ENCODE data around the gene NFATC1.

NFATC1 gene

DNA sequence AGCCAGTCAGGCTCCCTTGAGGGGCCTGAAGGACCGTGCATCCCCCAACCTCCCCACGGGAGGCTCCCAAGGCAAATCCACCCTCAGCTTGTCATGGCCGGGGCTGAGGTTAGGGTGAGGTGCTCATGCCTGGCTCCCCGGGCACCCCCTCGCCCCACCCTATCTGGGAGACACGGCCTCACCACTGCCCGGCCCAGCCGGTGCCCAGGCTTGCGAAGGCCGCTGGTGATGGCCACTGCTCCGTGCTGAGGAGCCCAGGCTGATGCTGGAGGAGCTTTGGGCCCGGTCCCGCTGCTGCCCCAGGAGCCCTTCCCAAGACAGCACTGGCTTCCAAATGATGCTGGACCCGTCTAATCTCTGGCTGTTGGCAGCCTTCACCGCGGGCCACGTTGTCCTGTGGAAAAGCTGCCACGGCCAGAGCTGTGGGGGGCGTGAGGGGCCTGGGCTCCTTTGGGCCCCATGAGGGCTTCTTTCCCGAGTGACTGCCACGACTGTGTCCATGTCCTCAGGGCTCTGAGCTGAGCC is 148.2 kb downstream of the NFATC1 start:
- DNase-seq = no peak

DNA sequence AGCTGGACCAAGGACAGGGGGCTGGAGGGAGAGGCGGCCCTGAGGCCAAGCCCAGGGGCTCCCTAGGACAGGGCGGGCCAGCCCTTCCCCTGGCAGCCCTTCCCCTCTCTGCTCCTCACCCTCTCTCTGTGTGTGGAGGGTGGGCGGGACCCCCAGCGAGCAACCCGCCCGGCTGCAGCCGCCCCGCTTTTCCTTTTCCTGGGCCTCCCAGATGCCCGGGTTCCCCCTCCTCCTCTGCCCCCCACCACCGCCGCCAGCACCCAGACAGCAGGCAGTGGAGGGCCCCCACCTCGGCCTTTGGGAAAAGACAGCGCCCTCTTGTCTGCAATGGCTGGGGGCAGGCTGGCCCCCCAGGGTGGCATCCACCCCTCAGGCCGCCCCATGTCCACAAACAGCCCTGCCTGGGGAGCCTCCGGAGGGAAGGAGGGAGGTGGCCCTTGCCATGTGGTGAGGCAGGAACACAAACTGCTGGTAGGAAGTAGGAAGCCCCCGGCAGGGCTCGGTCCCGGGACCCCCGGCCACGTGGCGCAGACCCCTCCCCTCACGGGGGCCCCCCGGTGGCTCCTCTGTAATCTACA is 148.7 kb downstream of the NFATC1 start:
- no peak for DNase-seq

DNA sequence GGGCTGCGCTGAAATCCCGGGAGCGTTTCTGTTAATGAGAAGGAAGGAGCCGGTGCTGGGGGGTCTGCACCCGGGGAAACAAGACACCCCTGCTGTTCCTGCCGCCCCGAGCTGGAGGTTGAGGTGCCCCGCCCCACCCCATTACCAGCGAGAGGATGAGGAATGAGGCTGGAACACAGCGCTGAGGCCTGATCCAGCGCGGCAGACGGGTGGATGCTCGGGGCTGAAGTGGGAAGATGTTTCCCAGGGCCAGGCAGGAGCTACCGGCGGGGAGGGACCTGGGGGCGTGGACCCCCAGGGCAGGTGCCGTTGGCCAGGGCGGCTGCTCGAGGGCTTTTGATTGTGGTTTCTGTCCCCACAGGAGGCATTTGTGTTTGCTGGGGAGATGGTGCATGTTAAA is 149.5 kb downstream of the NFATC1 start:
- DNase-seq = no peak

DNA sequence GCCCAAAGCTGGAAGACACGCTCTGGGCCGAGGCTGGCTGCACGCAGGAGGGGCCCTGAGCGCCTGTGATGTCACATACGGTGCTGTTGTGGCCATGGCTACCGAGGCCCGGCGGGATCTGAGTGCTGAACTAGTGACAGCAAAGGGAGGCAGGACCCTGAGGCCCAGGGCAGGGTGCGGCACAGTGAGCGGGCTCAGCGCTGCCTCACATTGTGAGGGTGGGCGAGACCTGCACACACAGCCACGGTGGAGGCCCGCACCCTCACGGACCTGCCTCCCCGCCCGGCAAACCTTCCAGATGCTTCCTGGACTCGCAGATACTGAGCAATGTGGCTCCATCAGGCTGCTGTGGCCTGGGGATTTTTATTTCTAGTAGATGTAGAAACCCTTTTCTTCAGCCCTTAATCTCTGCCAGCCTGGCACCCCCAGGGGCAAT is 150.0 kb downstream of the NFATC1 start:
- no peak for DNase-seq

DNA sequence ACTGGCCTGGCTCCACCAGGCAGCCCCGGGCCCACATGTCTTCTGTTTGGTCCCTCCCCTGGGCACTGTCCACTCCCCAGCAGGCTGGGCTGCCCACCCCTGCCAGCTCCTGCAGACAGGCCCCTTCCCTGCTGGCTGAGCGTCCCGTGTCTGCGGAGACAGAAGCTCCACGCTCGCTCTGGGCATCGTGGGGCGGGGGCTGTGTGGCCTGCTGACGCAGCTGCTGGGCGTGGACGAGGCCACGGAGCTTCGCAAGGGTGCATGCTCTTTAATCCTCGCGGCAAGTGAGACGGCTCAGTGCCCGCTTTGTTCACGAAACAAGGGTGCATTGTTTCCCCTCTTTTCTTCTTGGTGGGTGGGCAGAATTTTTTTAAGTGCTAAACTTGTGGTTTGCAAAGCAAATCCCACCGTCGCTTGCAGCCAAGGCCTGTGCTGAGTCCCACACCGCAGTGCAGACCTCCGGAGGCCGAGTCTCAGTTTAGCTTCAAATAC is 151.1 kb downstream of the NFATC1 start:
- DNase-seq = no peak

DNA sequence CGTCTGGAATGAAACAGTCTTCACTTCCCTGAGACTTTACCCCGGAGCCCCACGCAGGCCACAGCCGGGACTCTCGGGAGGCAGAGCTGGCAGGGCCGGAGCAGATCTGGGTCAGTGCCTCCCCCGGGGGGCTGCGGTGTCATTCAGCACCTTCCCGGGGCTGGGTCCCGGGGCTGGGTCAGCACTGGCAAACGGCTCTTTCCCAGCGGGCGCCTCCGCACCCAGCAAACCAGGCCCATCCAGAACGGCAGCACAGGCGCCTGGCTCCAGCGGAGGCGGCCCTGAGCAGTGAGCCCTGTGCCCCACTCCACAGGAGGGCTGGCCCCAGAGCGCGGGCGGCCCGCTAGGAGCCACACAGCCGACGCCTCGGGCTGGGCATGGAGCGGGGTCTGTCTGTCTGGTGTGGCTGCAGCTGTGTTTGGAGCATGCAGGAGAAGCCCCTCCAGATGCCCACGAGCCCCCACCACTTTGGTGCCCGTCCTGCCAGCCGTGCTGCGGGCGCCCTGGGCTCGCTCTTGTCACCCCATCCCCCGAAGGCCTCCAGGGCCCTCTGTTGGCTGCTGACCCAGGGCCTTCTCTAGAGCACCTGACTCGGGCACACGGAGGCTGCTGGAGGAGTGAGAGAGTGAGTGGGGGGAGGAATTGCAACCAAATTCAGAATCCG is 151.8 kb downstream of the NFATC1 start:
- no peak for DNase-seq

DNA sequence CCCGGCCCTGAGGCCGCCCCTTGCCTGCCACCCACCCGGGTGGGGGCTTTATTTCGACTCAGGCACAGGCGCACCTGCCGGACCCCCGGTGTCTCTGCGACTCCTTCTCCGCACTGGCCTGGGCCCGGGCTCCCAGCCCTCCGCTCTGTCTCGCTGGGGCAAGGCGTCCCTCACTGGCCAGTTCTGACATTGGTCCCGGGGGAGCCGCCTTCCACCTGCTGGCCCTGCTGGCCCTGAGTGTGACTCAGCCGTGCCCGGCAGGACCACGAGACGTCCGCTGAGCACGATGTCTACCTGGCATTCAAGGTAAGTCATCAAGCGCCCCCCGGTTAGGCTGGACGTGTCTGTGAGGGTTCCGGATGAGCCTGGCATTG is 152.3 kb downstream of the NFATC1 start:
- no peak for DNase-seq

DNA sequence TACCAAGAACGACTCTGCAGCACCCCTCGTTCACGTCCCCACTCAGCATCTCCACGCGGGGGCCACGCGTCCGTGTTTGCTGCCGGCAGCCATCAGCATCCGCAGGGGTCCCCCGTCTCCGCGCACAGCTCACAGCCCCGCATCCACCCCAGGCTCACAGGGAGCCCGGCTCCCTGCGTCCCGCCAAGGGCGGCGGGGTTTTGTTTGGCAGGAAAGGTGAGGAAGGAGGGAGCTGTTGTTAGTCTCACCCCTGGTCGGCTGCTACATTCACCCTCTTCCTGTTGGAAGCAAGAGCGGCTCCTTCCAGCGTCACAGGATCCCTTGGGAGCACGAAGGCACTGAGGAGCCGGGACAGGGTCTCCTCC is 152.9 kb downstream of the NFATC1 start:
- DNase-seq = no peak

DNA sequence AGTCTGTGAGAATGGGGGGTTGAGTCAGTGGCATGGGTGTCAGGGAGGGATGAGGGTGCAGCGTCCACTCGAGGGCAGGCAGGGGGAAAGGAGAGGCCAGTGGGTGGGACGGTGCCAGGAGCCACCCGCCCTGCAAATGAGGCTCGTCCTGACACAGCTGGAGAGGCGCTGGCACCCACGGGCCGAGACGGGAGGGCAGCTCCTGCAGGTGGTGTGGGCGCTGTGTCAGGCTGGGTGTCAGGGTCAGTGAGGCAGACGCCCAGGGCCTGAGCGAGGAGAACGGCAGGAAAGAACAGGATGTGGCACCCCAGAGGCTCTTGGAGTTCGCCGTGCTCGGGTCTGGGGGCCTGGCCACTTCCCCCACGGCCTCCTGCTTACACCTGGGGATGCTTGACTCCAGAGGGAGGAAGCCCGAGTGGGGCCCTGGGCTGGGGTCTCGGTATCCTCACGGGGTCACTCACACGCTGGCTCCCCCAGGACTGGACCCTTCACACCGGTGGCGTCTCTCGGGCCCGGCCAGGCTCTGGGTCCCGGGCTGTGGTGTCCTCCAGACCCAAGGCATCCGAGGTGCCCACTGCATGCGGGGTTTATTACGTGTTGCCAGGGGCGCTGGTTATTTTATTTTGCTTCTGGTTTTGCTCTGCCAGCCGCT is 153.4 kb downstream of the NFATC1 start:
- DNase-seq = no peak

DNA sequence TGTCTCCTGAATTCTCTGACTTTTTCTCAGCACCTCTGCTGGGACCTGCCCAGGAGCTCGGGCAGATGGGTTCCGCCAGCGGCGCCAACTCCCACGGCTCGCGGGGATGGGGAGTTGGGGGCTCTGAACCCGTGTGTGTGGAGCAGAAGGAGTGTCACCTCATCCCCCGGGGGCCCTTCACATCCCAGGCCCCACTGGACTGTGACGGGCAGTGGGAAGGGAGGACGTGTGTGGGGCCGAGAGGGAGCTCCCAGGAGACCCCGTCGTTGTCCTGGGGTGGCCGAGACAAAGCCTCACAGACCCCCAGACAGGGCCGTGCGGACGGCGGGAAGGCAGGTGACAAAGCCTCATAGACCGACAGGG is 153.9 kb downstream of the NFATC1 start:
- DNase-seq = no peak

DNA sequence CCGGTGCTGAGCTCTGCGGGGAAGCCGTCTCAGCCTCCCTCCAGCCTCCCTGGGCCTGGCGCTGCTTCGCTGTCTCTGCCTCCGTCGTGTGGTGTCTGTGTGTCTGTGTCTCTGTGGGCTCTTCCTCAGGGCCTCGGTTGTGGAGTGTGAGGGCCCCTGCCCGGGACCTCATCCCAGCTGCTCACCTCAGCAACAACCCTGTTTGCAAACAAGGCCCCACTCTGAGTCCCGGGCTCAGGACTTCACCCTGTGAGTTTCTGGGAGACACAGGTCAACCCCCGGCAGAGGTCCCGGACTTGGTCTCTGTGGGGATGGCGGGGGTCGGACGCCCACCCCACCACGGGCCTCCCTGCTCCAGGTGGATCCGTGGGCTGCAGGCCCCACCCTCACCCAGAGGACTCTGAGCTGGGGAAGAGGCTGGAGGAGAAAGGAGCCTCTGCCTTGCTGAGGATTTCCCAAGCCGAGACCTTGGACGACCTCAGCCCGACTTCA is 156.5 kb downstream of the NFATC1 start:
- no peak for DNase-seq

DNA sequence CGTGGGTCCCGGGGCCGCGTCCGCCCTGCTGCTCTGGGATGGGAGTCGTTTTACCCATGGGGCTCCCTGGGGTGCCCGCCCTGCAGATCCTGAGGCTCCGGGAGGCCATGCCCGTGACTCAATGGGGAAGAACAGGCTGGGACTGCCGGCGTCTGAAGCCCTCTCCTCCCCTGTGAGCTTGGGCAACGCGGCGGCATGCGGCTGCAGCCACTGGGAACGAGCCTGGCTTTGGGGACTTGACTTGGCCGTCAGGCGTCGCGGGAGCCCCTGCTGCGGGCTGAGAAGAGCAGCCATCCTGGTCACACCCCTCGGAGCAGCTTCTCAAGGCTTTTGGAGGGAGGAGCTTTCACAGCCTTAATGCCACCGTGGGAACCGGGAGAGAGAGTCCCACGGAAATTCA is 157.0 kb downstream of the NFATC1 start:
- no peak for DNase-seq

DNA sequence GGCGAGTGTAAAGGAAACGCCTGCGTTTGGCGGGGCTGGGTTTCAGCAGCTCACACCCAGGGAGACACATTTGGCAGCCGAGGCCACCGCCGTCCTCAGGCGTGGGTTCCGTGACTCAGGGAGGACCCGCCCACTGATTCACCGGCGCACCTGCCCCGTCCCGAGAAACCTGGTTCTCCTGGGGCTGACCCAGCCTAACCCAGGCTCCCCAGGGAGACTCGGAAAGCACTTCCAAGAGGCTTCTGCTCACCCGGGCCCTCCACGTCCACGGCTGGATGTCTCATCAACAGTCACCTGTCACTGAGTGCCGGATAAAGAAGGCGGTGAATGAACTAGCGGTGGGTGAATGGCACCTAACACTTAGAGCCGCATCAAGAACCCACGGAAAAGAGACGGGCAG is 157.4 kb downstream of the NFATC1 start:
- no peak for DNase-seq

DNA sequence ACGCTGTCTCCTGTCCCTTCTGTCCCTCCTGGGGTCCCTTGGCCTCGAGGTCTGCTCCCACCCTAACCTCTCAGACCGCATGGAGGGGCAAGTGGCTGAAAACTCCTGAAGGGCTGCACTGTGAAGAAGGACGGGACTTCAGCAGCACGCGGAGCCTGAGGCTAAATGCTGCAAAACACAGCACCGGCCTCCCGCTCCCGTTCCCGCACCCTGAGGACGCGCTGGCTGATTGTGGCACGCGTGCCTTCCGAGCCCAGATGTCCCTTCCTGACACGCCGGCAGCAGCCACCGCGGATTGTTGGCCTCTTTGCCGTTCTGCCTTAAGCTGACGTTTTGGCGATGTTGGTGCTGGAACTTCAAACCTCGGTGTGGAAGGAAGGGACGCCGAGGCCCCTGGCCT is 158.0 kb downstream of the NFATC1 start:
- DNase-seq = no peak

DNA sequence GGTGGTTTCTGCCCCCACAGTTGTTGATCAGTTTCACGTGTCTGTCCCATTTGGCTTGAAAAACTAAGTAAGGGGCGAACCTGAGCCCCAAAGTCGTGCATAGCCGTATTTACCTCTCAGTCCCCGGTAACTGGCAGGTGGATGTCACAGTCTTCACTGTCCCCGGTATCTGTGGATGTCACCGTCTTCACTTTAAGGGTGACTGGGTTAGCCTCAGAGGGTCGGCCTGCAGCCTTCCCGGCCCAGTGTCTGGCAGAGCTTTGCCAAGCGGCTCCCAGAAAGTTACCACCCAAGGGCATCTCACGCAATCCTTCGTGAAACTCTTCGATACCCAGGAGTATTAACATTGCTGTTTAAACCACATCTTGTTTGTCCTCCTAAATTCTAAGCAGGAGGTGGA is 158.6 kb downstream of the NFATC1 start:
- no peak for DNase-seq

DNA sequence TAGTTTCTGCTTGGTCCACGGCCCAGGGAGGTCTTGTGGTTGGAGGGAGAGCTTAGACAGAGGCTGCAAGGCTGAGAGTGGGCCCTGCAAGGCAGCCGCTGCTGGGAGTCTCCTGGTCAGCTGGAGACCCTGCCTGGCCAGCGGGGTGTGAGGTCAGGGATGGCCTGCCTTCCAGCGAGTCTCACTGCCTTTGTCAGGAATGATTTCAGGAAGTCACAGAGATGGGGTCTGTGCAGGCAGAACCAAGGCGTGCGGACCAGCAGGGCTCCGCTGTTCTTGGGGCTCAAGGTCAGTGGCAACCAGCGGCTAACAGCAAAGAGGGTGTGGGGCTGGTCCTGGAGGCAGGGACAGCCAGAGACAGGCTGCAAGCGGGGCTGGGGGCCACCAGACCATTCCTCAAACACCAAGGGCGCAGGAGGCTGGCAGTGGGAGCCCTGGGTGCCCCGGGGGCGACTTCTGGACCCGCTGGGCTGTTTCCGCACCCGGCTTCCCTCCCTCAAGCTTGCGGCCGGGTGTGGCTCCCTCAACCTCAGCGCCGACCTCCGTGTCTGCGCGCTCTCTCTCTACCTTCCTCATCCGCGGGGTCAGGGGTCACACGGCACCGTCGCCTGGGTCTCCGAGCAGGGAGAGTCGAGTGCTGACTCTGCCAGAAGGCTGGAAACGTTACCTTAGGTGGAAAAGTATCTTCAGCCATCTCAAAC is 159.4 kb downstream of the NFATC1 start:
- no peak for DNase-seq

DNA sequence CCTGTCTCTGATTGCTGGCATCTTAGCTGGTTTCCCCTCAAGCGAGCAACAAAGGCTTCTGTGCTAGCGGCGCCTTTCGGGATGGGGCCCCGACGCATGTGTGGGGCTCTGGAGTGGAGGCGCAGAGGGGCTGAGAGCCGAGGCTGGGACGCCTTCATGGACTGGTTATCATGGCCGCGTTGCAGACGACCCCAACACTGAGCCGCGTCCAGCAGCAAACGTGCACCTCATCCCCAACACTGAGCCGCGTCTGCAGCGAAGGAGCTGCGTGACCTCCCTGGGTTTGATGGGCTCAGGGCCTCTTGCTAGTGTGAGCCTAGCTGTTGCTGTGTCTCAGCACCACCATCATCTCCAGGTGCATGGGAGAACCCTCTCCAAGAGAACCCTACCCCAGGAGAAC is 160.2 kb downstream of the NFATC1 start:
- DNase-seq = no peak

DNA sequence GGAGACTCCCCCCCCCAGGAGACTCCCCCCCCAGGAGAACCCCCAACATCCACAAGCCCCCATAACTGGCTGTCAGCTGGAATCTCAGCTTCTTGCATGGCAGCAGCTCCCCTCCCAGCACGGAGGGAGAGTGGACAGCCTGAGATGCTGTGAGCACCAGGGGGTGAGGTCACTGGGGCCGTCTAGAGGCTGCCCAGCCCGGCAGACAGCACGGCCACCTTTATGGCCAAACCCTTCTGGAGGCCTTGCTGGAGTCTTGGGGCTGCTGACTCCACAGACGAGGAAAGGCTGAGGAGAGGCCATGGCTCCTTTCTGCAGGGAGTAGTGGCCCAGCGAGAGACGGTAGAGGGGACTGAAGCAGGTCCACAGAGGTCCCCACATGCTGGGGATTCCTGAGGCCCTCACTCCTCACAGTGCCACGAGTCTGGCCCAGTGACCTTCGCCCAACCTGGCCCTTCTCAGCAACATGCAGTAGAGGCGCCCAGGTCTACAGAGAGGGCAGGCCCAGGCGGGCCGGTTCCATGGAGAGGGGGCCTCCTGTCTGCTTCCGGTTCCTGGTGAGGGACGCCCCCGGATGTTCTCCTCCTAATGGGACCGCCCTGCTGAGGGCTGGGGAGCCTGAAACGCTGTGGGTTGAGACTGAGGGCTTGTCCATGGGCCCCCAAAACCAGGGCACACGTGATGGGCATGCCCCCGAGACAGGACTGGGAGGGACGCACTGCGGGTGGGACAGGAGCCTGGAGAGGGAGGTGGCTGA is 161.3 kb downstream of the NFATC1 start:
- no peak for DNase-seq

DNA sequence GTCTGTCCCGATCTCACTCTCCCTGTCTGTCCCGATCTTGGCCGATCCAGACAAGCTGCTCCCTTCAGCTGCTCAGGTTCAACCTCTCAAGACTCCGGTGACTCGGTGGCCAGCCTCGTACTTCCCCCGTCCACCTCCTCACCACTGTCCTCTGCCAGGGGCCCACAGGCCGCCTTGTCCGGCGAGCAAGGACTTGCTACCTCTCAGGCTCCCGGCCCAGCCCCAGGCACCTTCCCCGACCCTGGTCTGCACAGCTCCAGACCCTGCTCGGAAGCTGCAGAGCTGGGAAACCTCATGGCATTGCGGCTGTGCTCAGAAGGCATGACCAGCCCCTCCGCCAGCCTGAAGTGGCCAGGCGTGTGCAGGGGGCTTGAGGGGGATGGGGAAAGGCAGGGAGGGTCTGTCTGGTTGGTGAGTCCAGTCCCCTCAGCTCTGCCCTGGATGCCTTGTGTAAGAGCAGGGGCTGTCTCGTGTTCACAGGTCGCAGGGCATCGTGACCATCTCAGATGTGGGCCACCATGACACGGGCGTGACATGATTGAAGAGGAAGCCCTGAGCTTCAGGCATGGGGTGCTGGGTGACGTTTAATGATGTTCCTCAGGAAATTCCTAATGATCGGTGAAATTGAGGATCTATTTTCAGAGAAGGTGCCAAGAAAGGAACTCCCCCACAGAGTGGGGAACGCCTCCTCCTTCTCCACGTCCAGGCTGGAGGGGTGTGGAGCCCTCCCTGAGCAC is 162.6 kb downstream of the NFATC1 start:
- no peak for DNase-seq

DNA sequence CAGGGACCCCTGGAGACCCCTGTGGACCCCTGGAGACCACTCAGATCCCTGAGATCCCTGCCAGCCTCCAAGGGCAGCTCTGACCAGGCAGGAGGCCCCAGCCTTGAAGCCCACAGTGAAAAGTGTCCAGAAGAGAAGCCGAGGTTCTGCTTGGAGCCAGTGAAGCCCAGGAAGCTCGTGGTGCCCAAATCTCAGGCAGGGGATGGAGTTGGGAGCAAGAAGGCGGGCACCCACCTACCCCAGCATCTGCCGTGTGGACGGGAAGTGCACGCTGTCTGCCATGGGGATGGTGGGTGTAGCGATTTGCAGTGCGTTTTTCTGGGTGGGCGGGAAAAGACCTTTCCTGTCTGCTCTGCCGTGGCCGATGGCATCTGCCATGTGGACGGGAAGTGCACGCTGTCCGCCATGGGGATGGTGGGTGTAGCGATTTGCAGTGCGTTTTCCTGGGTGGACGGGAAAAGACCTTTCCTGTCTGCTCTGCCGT is 163.2 kb downstream of the NFATC1 start:
- no peak for DNase-seq

DNA sequence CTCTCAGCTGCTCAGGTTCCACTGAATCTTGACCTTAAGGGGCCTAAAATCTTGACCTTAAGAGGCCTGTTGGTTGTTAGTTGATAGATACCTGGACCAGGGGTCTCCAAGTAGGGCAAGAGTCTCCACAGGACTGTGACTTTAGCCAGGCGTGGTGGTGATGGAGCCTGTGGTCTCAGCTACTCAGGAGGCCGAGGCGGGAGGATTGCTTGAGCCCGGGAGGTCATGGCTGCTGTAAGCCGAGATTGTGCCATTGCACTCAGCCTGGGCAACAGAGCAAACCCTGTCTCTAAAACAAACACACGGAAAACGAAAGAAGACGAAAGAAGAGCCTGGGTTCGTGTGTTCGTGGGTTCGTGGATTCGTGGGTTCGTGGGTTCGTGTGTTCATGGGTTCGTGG is 163.7 kb downstream of the NFATC1 start:
- DNase-seq = no peak

All from NCI-H345 (cell line).